ENCODE results near the gene FOXP2.
"Not testable (repeated sequence)": the region's sequence is repeated elsewhere in the genome, so short reads cannot be mapped to it uniquely, and the experiment has no call there.

Gene FOXP2

DNA sequence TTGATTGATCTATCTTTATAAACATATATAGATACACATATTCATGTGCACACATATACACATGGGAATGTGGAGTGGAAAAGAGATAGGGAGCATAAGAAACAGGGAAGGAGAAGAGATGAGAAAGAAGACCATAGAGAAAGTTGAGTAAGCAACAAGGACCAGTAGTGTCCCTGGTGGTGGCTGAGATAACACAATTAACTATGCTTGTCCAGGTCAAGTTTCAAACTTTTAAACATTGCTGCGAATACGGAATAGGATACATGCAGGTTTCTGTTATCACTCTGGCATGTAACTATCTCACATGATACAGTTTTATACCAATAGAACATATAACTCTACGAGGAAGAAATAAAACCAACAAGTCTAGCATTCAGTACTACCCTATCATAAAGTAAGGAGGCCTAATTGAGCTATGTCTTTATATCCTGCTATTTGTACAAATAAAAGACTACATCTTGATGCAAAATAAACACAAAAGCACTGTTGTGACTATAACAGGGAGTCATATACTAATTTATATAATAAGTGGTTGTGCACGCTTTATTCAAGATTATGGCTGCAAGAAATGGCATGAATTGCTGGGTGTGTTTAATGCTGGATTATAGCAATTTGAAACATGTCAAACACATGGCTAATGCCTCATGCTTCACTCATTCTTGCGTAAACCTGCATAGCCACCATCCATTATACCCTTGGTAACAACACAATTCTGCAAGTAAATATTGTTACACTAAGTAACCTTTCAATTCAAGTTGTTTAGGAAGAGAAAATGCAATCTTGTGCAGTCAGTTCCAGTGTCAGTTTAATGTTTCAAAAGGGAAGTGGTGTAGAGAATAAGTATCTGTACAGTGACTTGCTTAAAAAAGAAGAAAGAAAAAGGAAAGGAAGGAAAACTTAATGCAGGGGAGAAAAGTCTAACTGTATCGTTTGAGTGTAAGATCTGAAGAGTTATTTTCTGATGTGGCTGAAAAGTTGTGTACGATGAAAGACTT is 8.2 kb downstream of the FOXP2 start:
- no peak for DNase-seq

DNA sequence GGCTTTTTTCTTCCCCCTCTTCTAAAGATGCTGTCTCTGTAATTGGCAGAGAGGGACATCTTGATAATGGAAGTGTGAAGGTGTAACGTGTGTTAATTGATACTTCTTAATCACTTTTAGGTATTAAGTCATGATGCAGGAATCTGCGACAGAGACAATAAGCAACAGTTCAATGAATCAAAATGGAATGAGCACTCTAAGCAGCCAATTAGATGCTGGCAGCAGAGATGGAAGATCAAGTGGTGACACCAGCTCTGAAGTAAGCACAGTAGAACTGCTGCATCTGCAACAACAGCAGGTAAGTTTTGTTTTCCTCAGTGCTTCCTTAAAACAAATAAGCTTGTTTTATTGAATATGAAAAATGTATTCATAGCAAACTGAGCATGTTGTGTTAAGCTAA is 11.8 kb downstream of the FOXP2 start:
- DNase-seq, result no peak

DNA sequence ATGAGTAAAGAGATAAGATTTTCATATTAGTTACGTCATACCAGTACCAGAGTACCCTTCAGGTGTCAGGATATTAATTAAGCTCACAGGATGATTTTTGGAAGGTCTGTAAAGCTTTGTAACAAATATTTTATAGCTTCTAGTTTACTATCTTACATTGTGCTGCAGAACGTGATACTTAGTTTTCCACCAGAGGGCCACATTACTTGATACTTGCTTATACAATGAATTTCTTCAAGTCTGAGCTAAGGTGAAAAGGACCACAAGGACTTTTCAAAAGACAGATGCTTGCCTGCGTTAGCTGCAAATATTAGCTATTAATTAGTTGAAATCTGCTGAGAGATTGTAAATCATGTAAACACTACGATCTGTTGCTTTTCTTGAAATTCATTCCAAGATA is 12.2 kb downstream of the FOXP2 start:
- DNase-seq, result peak in 1 of 2 experiments; percentile 13

DNA sequence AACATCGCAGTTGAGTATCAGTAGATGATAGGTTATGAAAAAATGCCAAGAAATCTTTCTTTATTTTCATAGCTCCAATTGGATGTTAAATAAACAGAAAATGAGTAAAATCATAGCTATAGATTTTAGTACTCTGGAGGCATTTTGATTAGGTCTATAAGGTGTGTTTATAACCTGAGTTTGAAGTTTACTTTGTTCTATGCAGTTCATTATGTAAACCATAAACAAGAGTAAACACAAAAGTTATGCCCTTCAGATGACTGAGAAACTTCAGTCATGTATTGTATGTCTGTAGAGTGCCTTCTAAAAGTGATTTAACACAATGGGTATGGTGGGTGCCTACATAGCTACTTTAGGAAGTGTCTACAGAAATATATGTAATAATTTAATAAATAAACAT is 13.6 kb downstream of the FOXP2 start:
- DNase-seq, result no peak

DNA sequence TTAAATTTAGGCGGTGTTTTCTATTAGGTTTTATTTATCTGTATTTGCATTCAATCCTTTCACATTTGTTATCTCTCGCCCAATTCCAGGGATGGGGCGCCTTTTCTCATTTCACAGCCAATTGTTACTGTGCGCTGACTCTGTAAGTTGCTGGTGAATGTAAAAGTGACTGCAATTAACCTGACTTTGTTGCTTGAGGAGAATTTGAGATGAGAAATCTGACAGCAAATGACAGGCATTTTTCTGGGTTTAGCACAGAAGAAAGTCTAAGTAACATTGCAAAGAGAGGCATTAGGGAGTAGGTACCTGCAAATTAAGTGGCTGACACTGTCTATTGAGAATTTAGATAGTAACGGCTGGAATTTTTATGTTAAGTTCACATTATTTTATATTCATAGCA is 16.6 kb downstream of the FOXP2 start:
- DNase-seq, result no peak

DNA sequence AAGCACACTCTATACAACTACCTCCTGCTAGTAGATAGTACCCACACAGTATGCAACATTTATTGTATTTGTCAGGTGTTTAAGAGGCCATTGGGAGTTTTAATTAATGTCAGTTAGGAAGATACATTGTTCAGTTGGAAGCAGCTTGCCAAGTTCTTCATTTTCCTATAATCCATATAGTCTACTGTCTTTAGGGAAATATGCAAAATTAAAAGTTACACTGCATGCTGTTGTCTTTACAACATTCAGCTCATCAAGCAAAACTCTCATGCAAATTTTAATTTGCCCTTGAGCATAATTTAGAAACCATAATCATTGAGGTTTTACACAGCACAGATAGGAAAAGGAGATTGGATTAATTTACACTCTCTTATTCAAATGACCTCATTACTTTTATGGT is 17.4 kb downstream of the FOXP2 start:
- no peak for DNase-seq

DNA sequence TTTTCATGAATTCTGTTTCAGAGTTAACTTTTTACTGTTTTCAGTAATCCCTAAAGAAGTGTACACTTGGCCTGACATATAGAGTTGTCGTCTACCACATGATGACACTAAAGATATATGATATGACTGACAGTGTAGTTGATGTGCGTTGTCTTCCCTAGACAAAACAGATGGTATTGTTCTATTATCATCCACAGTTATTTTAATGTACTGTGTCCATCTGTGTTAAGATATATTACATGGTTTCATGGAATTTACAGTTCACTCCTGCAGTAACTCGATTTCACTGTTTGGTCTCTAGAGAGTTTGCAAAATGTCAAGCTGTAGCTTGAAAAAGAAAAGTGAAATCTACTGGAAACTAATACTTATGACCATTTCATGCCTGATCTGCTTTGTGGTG is 18.1 kb downstream of the FOXP2 start:
- no peak for DNase-seq

DNA sequence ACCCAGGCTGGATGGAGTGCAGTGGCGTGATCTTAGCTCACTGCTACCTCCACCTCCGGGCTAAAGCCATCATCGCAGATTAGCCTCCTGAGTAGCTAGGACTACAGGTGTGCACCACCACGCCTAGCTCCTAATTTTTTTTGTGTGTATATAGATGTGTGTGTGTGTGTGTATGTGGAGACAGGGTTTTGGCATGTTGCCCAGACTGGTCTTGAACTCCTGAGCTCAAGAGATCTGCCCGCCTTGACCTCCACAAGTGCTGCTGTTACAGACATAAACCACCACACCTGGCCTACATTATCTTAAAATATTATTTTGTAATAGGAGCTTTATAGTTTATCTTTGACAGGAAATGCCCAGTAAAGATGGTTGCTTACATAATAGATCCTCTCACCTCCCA is 25.0 kb downstream of the FOXP2 start:
- peak; percentile 20 to 37 for DNase-seq

DNA sequence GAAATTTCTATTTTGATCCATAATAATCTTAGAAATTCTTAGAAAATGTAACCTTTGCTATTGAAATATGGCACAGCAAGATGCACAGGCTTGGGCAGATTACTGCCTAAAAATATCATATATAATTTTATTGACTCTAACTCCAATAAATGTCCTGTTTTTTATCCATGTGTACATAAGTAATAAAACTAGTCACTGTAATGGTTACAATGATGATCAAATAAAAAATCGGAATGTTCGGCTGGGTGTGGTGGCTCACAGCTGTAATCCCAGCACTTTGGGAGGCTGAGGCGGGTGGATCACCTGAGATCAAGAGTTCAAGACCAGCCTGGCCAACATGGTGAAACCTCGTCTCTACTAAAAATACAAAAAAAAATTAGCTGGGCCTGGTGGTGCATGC is 26.3 kb downstream of the FOXP2 start:
- not testable (repeated sequence) for DNase-seq

DNA sequence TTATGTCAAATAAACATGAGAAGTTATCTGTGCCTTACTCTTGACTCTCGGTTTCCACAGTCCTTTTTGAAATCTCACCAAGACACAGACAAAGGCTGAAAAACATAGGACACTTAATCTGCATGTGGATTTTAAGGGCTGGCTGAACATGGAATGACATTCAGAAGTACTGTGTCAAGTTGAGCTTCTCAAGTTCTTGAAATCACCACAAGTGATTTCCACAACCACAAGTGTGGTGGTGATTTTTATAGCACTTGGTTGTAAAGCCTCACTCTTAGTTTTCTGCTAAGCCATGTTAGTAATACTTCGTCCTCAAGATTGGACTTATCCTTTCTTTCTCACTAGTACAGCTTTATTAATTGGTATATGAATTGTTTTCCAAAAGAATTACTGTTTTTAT is 29.6 kb downstream of the FOXP2 start:
- DNase-seq, result no peak

DNA sequence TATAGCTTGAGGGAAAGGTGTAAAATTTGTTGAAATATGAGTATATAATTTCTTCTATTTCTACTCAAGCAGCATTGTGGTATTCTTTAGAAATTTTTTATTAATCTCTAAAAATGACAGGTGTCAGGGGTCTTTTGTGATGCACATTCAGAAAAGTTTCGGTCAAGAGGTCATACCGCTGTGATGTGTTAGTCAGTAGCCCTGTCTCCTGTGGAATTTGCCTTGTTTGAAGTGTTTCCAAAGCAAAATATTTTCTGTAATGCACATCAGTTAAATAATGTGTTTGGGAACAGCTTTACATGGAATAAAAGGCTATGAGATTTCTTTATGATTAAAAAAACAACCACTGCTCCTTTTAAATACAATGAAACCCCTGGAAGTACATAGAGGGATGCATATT is 35.8 kb downstream of the FOXP2 start:
- DNase-seq, result no peak

DNA sequence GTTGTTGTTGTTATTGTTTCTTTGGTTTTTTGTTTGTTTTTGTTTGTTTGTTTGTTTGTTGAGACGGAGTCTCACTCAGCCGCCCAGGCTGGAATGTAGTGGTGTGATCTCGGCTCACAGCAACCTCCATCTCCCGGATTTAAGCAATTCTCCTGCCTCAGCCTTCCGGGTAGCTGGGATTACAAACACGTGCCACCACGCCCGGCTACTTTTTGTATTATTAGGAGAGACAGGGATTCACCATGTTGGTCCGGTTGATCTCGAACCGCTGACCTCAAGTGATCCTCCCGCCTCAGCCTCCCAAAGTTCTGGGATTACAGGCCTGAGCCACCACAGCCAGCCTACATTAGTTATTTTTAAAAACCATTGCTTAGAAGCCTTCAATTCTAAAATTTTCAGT is 45.0 kb downstream of the FOXP2 start:
- DNase-seq, result no peak

DNA sequence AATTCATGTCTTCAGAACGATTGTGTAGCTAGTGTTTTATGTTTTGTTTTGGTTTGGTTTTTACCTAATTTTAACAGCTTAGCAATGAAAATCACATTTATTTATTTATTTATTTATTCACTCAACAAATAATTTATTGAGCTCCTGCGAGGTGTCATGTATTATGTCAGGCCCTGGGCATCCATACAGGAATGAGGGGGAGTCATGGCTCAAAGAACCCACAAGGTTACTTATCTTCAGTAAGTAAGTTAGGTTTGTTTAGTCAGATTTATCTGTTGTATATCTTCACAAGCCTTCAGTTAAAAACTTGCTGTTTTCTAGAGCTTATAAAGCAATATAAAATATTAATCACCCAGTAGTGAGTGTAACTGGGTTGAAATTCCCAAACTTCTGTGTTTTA is 45.4 kb downstream of the FOXP2 start:
- no peak for DNase-seq

DNA sequence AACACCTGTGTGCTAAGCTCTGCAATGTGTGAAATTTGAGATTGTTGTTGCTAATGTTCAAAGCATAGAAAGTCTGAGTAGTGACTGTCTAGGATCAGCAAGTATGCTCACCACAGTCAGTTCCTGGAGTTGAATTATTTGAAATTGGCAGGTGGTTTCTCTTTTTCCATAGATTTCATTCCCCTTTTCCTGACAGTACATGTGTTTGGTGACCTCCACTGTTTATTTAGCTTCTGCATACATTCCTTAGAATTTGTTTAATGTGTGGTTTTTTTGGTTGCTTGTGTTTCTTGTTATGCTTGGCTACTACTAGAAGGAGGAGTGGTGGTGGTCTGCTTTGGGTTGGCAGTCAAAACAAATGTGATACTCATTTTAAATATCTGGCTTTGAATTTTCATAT is 52.3 kb downstream of the FOXP2 start:
- no peak for DNase-seq

DNA sequence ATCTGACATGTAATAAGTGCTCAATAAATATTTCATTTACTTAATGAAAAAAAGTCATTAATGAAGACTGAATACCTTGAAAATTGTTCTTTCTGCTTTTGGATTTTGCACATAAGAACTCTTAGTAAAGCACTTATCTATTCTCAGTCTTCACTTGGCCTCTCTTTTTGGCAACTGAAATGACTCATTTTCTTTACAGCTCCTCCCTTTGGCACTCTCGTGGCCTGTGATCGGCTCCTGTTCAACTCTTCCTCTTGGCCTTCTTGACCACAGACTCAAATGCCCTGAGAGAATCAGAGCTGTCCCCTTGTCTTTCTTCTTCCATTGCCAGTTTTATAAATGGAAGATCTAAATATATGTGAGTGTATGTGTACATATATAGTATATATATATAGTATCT is 54.2 kb downstream of the FOXP2 start:
- no peak for DNase-seq

DNA sequence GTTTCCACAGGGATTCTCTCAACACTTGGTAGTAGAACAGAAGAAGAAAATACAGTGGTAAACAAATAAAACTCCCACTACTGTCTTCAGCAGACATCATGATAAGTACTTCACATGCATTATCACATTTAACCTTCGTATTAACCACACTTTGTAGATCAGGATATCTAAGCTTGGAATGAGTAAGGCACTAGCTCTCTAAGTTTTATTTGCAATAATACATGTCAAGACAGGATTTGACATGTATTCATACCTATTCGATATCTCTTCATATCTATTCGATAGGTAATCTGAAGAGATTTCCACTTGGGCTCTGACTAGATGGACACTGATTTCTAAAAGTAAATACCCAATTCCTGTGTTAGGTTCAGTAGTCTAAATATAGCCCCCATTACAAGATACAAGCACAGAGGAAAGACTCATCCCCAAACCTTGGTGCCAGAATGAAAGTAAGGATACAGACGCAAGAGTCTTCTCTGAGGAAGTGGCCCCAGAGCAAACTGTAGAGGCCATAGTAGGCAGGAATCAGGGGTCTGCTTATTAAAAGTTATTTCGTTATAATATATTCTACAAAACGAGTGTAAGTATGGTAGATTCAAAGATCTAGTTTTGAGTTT is 58.4 kb downstream of the FOXP2 start:
- DNase-seq, result no peak

DNA sequence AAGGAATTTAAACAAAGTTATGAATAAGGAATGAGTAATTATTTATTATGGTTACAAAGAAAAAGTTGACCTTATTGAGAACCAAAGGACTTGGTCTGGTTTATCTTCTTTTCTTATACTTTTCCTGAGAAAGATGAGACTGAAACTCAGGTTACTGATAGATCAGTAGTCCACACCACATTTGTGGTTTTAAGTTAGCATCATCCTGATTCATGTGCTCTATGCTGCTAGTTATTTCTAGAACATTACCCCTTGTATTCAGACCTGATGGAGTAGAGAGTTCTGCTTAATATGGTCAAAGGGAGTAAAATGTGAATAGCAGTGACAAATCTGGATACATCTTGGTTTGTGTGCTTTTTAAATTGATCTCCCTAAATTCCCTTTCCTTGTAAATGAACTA is 63.8 kb downstream of the FOXP2 start:
- DNase-seq, result no peak

DNA sequence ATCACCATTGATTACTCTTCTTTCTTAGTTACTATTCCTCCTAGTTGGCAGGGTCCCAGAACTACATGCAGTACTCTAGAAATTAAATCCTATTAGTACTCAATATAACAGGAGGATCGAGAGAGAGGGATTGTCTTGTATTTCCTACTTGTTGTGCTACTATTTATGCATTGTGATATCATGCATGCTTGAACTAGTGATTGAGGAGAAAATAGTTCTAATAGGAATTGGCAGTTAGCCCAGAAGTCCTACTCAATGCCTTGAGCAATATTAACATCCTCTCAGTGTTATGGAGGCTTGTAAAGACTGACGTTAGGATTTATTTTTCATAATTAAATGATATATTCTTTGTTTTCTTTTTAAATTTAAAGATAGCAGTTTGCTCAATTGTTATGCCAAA is 67.4 kb downstream of the FOXP2 start:
- DNase-seq, result peak in 1 of 2 experiments; percentile 21

DNA sequence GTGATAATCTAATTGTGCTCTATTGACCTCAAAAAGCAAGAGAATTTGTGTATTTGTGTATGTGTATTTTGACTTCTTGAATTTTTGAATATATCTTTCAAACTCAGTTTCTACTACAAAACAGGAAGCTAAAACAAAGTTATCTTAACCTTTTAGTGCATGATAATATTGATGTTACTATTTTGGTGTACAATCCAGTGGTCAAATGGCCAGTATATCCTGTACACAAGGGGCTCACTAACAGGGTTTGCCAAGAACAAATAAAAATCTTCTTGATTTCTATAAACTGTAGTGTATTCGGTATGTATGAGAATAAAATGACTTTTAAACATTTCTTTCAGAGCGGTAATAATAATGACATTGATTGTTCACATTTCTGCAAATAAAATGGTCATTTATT is 69.6 kb downstream of the FOXP2 start:
- no peak for DNase-seq

DNA sequence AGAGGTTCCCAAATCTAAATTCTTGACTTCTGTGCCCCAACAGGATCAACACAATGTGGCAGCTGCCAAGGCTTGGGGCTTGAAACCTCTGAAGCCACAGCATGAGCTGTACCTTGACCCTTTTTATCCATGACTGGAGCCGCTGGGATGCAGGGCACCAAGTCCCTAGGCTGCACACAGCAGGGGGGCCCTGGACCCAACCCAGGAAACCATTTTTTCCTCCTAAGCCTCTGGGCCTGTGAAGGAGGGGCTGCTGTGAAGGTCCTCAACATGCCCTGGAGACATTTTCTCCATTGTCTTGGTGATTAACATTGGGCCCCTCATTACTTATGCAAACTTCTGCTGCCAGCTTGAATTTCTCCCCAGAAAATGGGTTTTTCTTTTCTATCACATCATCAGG is 72.6 kb downstream of the FOXP2 start:
- no peak for DNase-seq

DNA sequence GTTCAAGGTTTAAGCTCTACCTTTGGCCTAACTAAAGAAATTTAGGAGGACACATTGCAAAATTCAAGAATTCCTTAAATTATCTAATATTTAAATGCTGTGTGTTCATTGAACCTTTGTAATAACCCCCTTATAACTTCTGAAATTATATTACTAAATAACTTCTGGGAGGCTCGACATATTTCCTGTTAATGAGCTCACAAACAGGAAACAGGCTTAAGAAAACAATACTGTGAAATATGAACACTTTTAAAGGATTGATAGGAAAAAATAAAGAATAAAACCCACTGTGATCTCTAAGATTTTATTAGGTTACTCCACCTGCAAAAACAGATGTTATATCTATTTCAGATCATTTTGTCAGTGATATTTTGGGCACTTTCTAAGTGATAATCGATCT is 74.1 kb downstream of the FOXP2 start:
- DNase-seq, result no peak

DNA sequence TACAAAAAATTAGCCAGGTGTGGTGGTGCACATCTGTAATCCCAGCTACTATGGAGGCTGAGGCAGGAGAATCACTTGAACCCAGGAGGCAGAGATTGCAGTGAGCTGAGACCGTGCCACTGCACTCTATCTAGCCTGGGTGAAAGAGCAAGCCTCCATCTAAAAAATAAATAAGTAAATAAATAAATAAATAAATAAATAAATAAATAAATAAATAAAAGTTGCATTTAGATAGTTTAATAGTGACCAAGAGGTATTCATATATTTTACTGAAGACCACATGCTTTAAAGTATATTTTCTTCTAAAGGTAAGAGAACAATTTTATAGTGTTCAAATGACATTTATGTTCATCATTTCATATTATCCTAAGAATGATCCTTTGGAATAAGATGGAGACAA is 82.9 kb downstream of the FOXP2 start:
- DNase-seq, result not testable (repeated sequence)

DNA sequence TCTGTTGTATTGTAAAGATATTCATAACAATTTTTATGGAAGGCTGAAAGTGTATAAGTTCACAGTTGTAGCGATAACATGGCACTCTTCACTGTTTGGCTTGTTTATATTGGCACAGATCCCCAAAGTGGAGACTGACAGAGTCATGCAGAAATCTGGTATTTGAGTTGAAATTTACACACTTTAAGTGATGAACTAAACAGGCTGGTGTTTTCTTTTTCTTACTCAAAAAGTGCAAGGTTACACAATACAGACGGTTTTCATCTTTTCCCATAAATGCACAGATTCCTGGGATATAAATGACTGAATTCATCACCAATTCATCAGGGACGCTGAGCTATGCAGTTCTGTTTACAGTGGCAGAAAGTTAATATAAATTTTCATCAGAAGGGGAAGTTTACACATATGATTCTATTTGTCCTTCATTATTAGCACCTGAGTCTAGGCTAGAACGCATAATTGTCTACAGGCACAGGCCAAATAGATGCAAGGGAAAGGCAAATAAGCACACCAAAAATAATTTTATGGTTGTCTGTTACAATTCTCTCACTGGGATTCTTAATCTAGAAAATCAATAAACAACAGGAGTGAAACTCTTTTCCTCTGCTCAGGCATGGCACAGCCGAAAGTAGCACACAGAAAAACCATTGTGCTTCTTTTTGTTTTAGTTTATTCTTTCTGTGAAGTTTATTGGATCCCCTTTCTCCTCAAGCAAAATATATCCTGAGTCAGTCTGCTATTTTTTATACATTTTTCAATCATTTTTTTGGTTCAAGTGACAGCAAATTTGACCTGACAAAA is 88.0 kb downstream of the FOXP2 start:
- DNase-seq, result peak; percentile 34 to 38

DNA sequence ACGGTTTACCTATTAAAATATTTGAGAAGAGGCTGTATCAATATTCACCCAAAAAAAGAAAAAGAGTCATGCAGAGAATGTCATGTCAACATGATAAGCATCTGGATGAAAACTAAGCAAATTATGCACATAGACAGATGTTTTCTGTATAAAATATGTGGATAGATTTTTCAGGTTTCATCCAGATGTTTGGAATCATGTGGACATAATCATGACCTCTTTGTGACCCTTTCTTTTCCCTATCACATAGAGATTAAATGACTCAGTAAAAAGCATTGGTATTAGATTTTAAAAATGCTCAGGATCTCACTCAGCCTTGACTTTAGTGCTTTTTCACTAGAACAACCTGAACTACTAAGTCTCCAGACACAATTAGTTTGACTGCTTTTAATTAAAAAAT is 90.0 kb downstream of the FOXP2 start:
- no peak for DNase-seq

Data from SHP77 (cell line).